ENCODE measurements around the gene TMA16.
A peak's percentile ranks its signal among the peaks of the same experiment; 100 is the strongest.
"Not testable (repeated sequence)": the region's sequence is repeated elsewhere in the genome, so short reads cannot be mapped to it uniquely, and the experiment has no call there.

Gene TMA16

DNA sequence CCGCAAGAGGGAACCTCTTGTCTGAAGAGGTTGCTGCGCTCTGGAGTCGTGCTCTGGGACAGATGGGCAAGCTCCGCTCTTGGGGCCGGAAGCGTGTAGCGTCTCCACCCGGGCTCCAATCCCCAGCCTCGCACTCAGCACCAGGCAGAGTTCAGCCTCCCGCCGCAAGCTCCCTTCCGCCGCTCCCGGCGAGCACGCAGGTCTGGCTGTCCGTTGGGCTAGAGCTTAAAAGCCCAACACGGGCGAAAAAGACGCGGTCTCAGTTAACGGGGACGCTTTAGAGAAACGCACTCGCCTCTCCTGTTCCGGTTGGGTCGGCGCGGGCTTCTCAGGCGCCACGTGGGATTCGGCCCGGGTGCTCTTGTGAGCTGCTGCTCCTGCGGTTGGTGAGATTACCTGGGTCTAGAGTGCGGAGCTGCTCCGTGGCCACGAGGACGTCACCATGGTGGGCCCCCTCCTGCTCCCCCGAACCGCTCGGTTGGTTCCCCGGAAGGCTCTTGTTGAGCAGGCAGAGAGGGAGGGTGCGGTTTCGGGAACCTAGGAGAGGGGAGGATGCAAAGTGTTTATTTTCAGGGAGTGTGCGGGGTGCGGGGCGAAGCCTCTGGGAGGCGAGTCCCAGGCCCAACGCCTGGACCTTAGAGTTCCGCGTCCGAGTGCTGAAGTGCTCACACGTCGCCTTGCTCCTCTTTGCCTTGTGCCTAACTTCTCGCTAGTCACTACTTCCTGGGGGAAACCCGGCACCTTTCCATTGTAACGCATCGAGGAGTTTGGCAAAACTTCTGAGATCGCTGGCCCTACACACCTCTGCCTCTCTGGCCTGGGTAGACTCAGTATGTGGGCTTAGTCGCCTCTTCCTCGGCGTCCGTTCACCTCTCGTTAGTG, at the start of gene TMA16:
Gene TMA16 (plus strand): TSS at position 331 of the 882 bp plus-strand sequence. CDS start 112 bp downstream, at position 443.
- DNase-seq (ENCODE audit: low spot score): peak; percentile 79
- TF ChIP-seq CTCF (IDR thresholded peaks at IDR 0.05; ENCODE audit: extremely low read depth, missing control alignments): no peak

- not testable (repeated sequence) for DNase-seq (ENCODE audit: low spot score)
These were observed 47.5 kb upstream of the TMA16 start for GRCh38 chr4:163447023-163447422.

- no peak for TF ChIP-seq CTCF (IDR thresholded peaks at IDR 0.05; ENCODE audit: extremely low read depth, missing control alignments)
- DNase-seq (ENCODE audit: low spot score): no peak
These were observed 47.0 kb upstream of the TMA16 start for GRCh38 chr4:163447481-163447880.

DNA sequence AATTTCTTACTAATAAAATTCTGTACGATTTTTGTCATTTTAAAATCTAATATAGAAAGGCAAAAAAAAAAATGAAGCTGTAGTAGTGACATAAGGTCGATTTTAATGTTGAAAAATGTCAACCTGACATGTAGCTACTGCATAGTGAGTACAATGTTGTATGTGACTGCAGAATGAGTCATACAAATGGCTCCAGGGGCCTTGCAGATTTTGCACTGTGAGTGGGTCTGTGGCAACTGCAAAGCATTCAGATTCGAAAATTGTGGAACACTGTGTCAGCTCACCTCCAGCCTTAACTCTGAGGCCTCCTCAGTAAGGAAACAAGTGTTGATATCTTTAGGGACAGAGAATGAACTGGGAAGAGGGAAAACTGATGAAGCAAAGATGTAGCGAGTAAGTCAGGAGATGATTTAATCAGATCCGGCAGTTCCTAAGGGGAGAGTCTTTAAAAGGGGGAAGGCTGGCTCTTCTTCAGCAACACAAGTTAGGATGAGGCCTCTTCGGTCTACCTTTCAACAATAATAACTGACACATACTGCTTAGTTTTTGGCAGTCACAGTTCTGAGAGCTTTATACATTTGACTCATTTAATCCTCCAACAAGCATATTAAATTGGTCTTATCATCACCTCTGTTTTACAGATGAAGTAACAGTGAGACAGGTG, 45.8 kb upstream of the TMA16 start:
- DNase-seq (ENCODE audit: low spot score): no peak
- TF ChIP-seq CTCF (IDR thresholded peaks at IDR 0.05; ENCODE audit: extremely low read depth, missing control alignments): no peak

DNA sequence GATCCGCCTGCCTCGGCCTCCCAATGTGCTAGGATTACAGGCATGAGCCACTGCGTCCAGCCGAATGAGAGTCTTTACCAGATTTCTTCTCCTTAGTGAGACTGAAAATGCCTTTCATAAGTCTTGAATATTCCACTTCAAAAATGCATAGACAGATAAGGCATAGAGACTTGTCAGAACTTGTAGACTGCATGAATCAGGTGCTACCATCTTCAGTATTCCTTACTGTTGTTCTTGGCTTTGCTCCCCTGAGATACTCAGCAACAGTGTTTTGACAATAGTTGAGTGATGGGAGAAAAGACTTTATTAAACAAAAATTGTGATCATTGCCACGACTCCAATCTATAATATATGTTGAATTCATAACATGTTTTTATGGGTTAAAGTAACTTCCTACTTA, 31.9 kb upstream of the TMA16 start:
- DNase-seq (ENCODE audit: low spot score): no peak
- no peak for TF ChIP-seq CTCF (IDR thresholded peaks at IDR 0.05; ENCODE audit: extremely low read depth, missing control alignments)

DNA sequence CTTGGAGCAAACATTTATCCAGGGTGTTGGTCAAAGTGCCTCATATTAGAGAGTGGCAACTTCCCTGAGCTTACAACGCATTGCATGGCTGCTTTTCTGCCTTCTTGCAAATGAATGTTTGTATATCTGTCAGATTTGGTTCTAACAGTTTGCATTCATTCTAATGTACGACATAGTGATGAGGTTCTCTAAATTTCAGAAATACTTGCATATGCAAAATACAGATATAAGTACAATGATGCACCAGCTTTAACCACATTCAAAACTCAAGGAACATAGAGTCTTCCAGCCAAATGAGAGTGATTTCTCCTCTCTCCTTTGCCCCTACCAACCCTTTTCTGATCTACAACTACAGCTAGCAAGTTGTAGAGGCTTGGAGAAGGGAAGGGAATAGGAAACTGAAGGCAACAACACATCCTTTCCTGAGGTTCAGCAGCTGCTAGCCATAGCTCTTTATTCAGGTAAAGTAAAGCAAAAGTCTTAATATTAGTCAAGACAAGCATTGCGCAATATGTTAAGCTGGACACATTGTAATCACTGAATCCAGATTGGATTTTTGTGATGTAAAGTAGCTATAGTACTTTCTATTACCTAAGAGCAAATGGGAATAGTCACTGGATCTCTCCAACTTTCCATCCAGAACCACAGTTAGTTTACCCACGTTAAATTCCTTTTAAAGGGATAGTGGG, 27.3 kb upstream of the TMA16 start:
- no peak for DNase-seq (ENCODE audit: low spot score)
- TF ChIP-seq CTCF (IDR thresholded peaks at IDR 0.05; ENCODE audit: extremely low read depth, missing control alignments): no peak

- TF ChIP-seq CTCF (IDR thresholded peaks at IDR 0.05; ENCODE audit: extremely low read depth, missing control alignments): no peak
- DNase-seq (ENCODE audit: low spot score): no peak
These were observed 24.1 kb upstream of the TMA16 start for GRCh38 chr4:163470391-163470790.
